ENCODE measurements around the gene ECE2. TPM values are rescaled to one million over a fixed set of nuclear protein-coding genes. Genes with fewer than 3 reads are reported as not detected.

Gene ECE2
- total and polyA plus RNA-seq, 8 donors = 0.45 to 2.9 TPM; not detected in 6

DNA sequence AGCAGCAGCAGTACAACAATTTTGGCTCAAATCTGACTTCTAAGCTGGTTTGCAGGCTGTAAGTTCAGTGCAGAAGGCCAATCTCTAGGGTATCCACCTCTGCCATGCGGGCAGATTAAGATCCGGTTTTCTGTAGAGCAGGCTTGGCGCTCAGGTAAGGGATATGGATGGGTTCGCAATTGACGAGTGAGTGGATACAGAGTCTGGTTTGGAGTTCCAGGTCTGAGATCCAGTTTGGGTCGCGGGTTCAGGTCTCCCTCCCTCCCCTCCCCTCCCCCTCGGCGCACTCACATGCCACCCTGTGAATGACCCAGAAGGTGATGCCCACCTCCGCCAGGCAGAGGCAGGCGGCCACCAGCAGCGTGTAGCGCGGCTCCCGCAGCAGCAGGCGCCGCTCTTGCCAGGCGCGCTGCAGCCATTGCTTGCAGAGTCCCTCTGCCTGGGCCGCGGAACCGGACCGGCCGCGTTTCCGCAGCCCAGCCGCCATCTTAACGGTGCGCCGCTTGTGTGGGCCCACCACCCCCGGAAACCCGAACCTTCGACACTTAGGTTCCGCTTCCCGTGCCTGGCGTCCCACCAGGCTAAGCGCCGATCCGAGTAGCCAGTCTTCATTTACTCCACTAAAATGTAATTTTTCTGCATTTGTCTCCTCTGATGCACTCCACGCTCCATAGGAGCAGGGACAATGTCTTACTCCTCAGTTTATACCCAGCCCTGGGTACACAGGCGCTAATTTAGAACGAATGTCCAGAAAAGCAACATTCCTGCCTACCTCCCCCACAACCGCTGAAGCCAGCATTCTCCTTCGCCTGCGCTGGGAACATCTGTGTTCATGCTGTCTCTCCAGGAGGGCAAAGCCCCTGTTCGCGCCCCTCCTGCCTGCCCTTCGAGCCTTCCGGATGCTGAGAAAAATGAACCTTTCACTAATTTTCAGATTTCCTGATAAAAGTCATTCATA, 27.1 kb upstream of the ECE2 start, which contains the start of gene ALG3:
TSS of gene ALG3 (minus strand) at position 509 of the 958 bp plus-strand sequence. CDS start at position 487, 22 bp downstream.
- intact Hi-C loops (cut with DNase I; ENCODE audit: low total_unique reads) = loop anchor here (10.0 kb wide), 1 partner anchor 64 kb away; the partner anchor contains the start of gene ABCF3
- Histone ChIP-seq H3K36me3 (peaks cover 20 to 22% (median 22%) of the 10 kb centered on the region in 4 donors), H3K27me3 (no peaks in the 10 kb centered on the region), H3K27ac (peak within 1 kb of the TSS; percentile 76 to 89 (median 85)), H3K4me1 (peaks cover 5 to 33% (median 26%) of the 10 kb centered on the region in 4 donors), H3K4me3 (peak within 1 kb of the TSS; percentile 81 to 97 (median 92)), H3K9me3 (no peaks in the 10 kb centered on the region)
- peak; percentile 86 to 95 for DNase-seq
- 0 to 1% (median 0%) methylated on average over 24 to 49 of the region's 49 CpGs for WGBS, 5 donors
- TF ChIP-seq, protein P1, sequence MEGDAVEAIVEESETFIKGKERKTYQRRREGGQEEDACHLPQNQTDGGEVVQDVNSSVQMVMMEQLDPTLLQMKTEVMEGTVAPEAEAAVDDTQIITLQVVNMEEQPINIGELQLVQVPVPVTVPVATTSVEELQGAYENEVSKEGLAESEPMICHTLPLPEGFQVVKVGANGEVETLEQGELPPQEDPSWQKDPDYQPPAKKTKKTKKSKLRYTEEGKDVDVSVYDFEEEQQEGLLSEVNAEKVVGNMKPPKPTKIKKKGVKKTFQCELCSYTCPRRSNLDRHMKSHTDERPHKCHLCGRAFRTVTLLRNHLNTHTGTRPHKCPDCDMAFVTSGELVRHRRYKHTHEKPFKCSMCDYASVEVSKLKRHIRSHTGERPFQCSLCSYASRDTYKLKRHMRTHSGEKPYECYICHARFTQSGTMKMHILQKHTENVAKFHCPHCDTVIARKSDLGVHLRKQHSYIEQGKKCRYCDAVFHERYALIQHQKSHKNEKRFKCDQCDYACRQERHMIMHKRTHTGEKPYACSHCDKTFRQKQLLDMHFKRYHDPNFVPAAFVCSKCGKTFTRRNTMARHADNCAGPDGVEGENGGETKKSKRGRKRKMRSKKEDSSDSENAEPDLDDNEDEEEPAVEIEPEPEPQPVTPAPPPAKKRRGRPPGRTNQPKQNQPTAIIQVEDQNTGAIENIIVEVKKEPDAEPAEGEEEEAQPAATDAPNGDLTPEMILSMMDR (IDR thresholded peaks at IDR 0.05) = no peak
- TF ChIP-seq EP300 (IDR thresholded peaks at IDR 0.05) (no peak), POLR2A (IDR thresholded peaks at IDR 0.05) (peak in 1 of 4 donors; percentile 57), POLR2AphosphoS5 (IDR thresholded peaks at IDR 0.05) (peak; percentile 67 to 84 (median 74))

DNA sequence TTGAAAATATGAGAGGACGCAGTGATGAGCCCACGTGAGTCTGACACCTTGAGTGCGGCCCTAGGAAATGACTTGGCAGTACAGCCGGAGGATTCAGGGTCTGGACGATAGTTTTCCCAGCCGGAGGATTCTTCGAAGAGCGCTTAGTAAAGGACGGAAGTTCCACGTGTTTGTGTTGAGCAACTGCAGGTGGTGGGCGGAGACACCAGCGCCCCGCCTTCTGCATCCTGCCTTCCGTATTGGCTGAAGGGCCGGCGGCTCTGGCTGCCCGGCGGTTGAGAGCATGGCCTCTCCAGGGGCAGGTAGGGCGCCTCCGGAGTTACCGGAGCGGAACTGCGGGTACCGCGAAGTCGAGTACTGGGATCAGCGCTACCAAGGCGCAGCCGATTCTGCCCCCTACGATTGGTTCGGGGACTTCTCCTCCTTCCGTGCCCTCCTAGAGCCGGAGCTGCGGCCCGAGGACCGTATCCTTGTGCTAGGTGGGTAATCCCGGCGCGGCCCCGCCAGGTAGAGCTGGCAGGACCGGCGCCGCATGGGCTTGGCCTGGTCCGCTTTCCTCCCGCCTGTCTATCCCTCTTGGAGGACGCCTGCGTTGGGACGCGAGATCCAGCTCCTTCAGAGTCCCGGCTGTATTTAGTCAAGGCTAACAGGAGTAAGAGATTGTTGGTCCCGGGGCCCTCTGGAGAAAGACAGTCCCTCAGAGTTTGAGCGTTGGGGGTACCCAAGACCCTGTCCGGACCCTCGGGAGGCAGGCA, 26.2 kb upstream of the ECE2 start, which contains the start of gene EEF1AKMT4:
TSS of gene EEF1AKMT4 (plus strand) at position 261 of the 755 bp plus-strand sequence. CDS start at position 284, 23 bp downstream.
- Histone ChIP-seq H3K27me3 (no peaks in the 10 kb centered on the region), H3K27ac (peak within 1 kb of the TSS; percentile 76 to 89 (median 85)), H3K36me3 (peaks cover 13 to 14% (median 13%) of the 10 kb centered on the region in 4 donors), H3K9me3 (no peaks in the 10 kb centered on the region), H3K4me3 (peak within 1 kb of the TSS; percentile 81 to 97 (median 92)), H3K4me1 (peaks cover 5 to 33% (median 26%) of the 10 kb centered on the region in 4 donors)
- peak; percentile 98 to 99 for DNase-seq
- 0 to 1% (median 0%) methylated on average over 22 to 54 of the region's 54 CpGs for WGBS, 5 donors
- intact Hi-C loops (cut with DNase I; ENCODE audit: low total_unique reads) = loop anchor here (5.0 to 10.0 kb wide), 2 partner anchors 65 to 107 kb away; partner anchors contain the start of gene ABCF3
- TF ChIP-seq, protein P1 (IDR thresholded peaks at IDR 0.05) = peak in 5 of 7 experiments; percentile 34 to 49 (median 46)
- no peak for TF ChIP-seq EP300 (IDR thresholded peaks at IDR 0.05)
- no peak for TF ChIP-seq POLR2A (IDR thresholded peaks at IDR 0.05)
- peak; percentile 42 to 89 (median 74) for TF ChIP-seq POLR2AphosphoS5 (IDR thresholded peaks at IDR 0.05)

DNA sequence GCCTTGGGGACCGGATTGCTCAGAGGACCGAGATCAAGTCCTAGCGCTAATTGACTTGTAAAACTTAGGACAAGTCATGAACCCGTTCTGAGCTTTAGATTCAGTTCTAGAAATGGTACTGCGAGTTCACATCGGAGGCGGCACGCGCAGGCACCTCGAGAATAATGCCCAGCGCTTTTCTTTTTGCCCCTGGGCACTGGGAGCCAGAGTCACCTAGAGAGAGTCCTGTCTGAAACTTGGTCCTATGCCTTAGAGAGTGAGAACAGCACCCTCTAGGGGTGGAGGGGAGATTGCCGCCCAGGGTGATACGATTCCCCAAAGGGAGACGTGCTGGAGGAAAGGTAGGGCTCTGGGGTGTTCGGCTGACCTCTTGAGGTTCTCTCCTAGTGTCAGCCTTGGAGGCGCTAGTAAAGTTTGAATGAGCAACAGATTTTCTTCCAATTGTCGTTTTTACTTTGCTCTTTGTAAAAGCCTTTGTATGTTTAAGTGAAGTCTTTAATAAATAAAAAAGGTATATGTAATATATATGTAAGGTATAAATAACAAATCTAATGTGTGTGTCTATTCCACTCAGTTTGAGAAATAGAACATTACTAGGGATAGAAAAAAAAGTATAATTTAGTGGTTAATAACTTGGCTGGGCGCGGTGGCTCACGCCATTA, 25.5 kb upstream of the ECE2 start:
- intact Hi-C loops (cut with DNase I; ENCODE audit: low total_unique reads) = loop anchor here (5.0 kb wide), 1 partner anchor 108 kb away; no protein-coding TSS in a partner anchor
- 12 to 15% (median 14%) methylated on average over 18 to 20 of the region's 20 CpGs for WGBS, 5 donors

More for the DNA sequence above, 25.5 kb upstream of the ECE2 start:
- H3K4me3 ChIP-seq = peak overlapping the region; percentile 81 to 97 (median 92)
- TF ChIP-seq POLR2AphosphoS5 (IDR thresholded peaks at IDR 0.05) = peak in 2 of 3 donors; percentile 6 to 25
- no peak for TF ChIP-seq POLR2A (IDR thresholded peaks at IDR 0.05)
- TF ChIP-seq, protein P1 (IDR thresholded peaks at IDR 0.05) = peak in 5 of 7 experiments; percentile 83 to 96 (median 91)
- H3K4me1 ChIP-seq = peaks cover 5 to 33% (median 26%) of the 10 kb centered on the region in 4 donors
- peaks cover 6 to 7% (median 6%) of the 10 kb centered on the region in 4 donors for H3K36me3 ChIP-seq
- no peaks in the 10 kb centered on the region for H3K27me3 ChIP-seq
- no peaks in the 10 kb centered on the region for H3K9me3 ChIP-seq
- H3K27ac ChIP-seq = peak overlapping the region; percentile 76 to 89 (median 85)
- DNase-seq = peak; percentile 94

Measured in stomach (tissue), 9 donors.